ENCODE measurements around the gene OTC. TPM values are rescaled to one million over a fixed set of nuclear protein-coding genes. Genes with fewer than 3 reads are reported as not detected.

The OTC gene
- polyA plus RNA-seq, 3 donors from 2014 or later: not detected

GRCh38 chrX:38452603-38453002 lies 100.2 kb downstream of the OTC start:
- H3K4me1 Mint-ChIP-seq: no peaks in the 10 kb centered on the region
- no peak overlapping the region for H3K4me3 Mint-ChIP-seq
- peaks cover 3 to 13% (median 5%) of the 10 kb centered on the region in 3 donors for H3K27me3 Mint-ChIP-seq (ENCODE audit: low read depth in 3 of 3)
- DNase-seq: no peak
- H3K9me3 Mint-ChIP-seq: no peaks in the 10 kb centered on the region
- H3K36me3 Mint-ChIP-seq: no peaks in the 10 kb centered on the region
- no peak overlapping the region for H3K27ac Mint-ChIP-seq

DNA sequence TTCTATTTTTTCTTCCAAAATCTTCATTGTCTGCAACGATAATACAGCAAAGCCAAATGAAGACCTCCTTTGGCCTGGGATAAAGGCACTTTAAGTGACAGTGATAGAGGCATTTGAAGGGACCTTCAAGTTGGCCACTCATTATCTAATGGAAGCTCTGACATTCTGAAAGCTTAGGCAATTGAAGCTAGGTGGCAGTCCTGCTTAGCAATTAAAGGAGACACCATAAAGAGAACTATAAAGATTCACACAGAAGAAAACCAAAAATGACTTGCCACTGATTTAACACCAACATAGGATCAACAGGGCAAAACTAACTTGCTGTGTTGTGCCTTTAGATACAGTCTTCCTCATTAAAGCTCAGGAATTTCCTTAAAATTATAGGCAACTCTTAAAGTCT lies 105.7 kb downstream of the OTC start:
- no peaks in the 10 kb centered on the region for H3K36me3 Mint-ChIP-seq
- H3K9me3 Mint-ChIP-seq: no peaks in the 10 kb centered on the region
- H3K4me3 Mint-ChIP-seq: no peak overlapping the region
- H3K27ac Mint-ChIP-seq: no peak overlapping the region
- DNase-seq: no peak
- H3K4me1 Mint-ChIP-seq: no peaks in the 10 kb centered on the region
- peaks cover 0 to 10% (median 4%) of the 10 kb centered on the region in 3 donors for H3K27me3 Mint-ChIP-seq (ENCODE audit: low read depth in 3 of 3)

DNA sequence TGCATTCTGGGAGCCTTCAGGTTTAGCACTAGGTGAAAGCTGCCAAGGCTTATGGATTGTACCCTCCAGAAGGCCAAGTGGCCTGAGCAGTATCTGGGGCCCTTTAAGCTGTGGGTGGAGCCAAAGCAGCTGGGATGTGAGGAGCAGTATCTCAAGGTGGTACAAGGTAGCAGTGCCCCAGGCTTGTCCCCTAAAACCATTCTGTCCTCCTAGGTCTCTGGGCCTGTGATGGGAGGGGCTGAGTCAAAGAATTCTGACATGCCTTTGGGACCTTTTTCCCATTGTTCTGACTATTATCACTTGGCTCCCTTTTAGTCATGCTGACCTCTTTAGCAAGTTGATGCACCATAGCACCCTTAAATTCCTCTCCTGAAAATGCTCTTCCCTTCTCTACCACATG lies 109.9 kb downstream of the OTC start:
- H3K9me3 Mint-ChIP-seq: peaks cover 0 to 2% (median 0%) of the 10 kb centered on the region in 6 donors
- H3K4me1 Mint-ChIP-seq: no peaks in the 10 kb centered on the region
- no peak for DNase-seq
- no peak overlapping the region for H3K4me3 Mint-ChIP-seq
- H3K36me3 Mint-ChIP-seq: no peaks in the 10 kb centered on the region
- H3K27me3 Mint-ChIP-seq (ENCODE audit: low read depth in 3 of 3): peaks cover 2 to 11% (median 3%) of the 10 kb centered on the region in 3 donors
- H3K27ac Mint-ChIP-seq: no peak overlapping the region

GRCh38 chrX:38465686-38466085 lies 113.3 kb downstream of the OTC start:
- H3K27ac Mint-ChIP-seq: no peak overlapping the region
- no peak overlapping the region for H3K4me3 Mint-ChIP-seq

DNA sequence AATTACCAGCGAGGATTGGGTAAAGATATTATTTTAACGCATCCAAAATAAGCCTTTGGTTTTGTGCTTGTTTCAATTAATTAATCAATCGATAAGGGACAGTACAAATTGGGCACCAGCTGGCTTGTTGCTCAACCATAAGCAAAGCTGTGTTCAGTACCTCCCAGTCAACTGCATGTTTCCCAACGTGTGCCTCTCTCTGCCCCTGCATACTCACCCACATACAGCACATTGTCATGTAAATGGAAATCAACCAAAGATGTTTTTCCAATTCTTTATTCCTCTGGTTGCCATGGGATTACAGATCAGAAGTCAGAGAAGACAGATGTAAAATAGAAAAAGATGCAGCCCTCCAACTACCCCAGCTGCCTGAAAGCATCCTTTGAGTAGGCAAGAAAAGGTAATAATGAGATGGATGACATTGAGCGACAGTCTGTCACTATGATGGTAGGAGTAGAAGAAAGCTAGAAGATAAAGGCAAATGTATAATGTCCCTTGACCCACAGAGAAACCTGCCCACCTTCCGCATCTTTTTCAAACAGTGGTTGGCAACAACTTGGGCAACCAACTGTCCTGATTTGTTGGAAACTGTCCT lies 116.3 kb downstream of the OTC start:
- Mint-ChIP-seq H3K27me3 (ENCODE audit: low read depth in 3 of 3) (peaks cover 2 to 4% (median 3%) of the 10 kb centered on the region in 3 donors), H3K4me3 (no peak overlapping the region), H3K9me3 (peaks cover 0 to 5% (median 0%) of the 10 kb centered on the region in 6 donors), H3K4me1 (no peaks in the 10 kb centered on the region), H3K36me3 (no peaks in the 10 kb centered on the region), H3K27ac (no peak overlapping the region)
- no peak for DNase-seq

More at GRCh38 chrX:38465686-38466085, 113.3 kb downstream of the OTC start:
- Mint-ChIP-seq H3K27me3 (ENCODE audit: low read depth in 3 of 3) (peaks cover 2 to 11% (median 3%) of the 10 kb centered on the region in 3 donors), H3K4me1 (no peaks in the 10 kb centered on the region), H3K9me3 (peaks cover 0 to 5% (median 0%) of the 10 kb centered on the region in 6 donors), H3K36me3 (no peaks in the 10 kb centered on the region)
- no peak for DNase-seq

Other genes with a start within 250 kb of the OTC start
- gene SRPX, start 131.7 kb upstream of the OTC start, polyA plus RNA-seq: not detected
- 1 to 10 TPM; 4.2 to 7.2 (median 4.4) TPM for gene RPGR, start 25.1 kb upstream of the OTC start, polyA plus RNA-seq
- gene TSPAN7, start 208.9 kb downstream of the OTC start, polyA plus RNA-seq: under 1 TPM in 2 of 3 donors, not detected in 1; 0.16 to 0.61 TPM